ENCODE results near the gene IFI27. TPM values are rescaled to one million over a fixed set of nuclear protein-coding genes. Genes with fewer than 3 reads are reported as not detected.

The IFI27 gene
- total and polyA plus RNA-seq, 9 of the 15 experiments (the other 6 are each of a cell fraction or from before 2014, with no cell fraction given), result 0.19 to 3.4 (median 1.4) TPM; not detected in 1

DNA sequence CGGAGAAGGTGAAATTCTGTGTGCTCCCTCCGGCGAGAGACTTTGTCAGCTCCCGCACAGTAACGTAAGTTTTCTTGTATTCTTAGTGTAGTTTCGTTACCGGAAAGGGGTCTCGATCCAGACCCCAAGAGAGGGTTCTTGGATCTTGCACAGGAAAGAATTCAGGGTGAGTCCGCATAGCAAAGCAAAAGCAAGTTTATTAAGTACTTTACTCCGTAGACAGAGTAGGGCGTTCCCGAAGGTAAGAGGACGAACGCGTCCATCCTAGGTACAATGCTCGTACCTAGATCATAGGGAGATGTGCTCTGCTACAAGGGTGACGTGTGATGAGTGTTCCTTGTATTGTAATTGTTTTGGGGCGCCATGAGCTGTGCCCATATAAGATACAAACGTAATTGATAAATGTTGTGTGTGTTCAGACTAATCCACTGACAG lies 29.1 kb upstream of the IFI27 start (continued):
- TF ChIP-seq, protein P1, sequence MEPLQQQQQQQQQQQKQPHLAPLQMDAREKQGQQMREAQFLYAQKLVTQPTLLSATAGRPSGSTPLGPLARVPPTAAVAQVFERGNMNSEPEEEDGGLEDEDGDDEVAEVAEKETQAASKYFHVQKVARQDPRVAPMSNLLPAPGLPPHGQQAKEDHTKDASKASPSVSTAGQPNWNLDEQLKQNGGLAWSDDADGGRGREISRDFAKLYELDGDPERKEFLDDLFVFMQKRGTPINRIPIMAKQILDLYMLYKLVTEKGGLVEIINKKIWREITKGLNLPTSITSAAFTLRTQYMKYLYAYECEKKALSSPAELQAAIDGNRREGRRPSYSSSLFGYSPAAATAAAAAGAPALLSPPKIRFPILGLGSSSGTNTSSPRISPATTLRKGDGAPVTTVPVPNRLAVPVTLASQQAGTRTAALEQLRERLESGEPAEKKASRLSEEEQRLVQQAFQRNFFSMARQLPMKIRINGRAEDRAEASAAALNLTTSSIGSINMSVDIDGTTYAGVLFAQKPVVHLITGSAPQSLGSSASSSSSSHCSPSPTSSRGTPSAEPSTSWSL (CRISPR knock-in tag; IDR thresholded peaks at IDR 0.05; ENCODE audit: borderline replicate concordance), result no peak
- TF ChIP-seq, protein P2, sequence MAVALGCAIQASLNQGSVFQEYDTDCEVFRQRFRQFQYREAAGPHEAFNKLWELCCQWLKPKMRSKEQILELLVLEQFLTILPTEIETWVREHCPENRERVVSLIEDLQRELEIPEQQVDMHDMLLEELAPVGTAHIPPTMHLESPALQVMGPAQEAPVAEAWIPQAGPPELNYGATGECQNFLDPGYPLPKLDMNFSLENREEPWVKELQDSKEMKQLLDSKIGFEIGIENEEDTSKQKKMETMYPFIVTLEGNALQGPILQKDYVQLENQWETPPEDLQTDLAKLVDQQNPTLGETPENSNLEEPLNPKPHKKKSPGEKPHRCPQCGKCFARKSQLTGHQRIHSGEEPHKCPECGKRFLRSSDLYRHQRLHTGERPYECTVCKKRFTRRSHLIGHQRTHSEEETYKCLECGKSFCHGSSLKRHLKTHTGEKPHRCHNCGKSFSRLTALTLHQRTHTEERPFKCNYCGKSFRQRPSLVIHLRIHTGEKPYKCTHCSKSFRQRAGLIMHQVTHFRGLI (CRISPR knock-in tag; IDR thresholded peaks at IDR 0.05), result no peak
- TF ChIP-seq, protein P3, sequence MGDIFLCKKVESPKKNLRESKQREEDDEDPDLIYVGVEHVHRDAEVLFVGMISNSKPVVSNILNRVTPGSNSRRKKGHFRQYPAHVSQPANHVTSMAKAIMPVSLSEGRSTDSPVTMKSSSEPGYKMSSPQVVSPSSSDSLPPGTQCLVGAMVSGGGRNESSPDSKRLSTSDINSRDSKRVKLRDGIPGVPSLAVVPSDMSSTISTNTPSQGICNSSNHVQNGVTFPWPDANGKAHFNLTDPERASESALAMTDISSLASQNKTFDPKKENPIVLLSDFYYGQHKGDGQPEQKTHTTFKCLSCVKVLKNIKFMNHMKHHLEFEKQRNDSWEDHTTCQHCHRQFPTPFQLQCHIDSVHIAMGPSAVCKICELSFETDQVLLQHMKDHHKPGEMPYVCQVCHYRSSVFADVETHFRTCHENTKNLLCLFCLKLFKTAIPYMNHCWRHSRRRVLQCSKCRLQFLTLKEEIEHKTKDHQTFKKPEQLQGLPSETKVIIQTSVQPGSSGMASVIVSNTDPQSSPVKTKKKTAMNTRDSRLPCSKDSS (IDR thresholded peaks at IDR 0.05; ENCODE audit: low read depth, partially characterized antibody), result no peak
- TF ChIP-seq ERF (CRISPR knock-in tag; IDR thresholded peaks at IDR 0.05), result no peak
- no peak for TF ChIP-seq SMAD4 (CRISPR knock-in tag; conservative IDR thresholded peaks at IDR 0.05)
- no peak for TF ChIP-seq ZNF551 (CRISPR knock-in tag; IDR thresholded peaks at IDR 0.05)
- TF ChIP-seq NEUROD1 (IDR thresholded peaks at IDR 0.05; ENCODE audit: borderline replicate concordance, low read depth, low read length, partially characterized antibody), result no peak
- TF ChIP-seq SOX6 (IDR thresholded peaks at IDR 0.05), result no peak
- no peak for TF ChIP-seq L3MBTL2 (IDR thresholded peaks at IDR 0.05)
- 0 out of 2 replicates have a peak, but pooled peaks have one; percentile 20 for TF ChIP-seq ETV1 (tag; conservative IDR thresholded peaks at IDR 0.05; ENCODE audit: low read depth)
- TF ChIP-seq POU5F1 (IDR thresholded peaks at IDR 0.05; ENCODE audit: borderline replicate concordance, low read depth, low read length, partially characterized antibody), result no peak
- TF ChIP-seq NR2C2 (CRISPR knock-in tag; IDR thresholded peaks at IDR 0.05), result no peak
- TF ChIP-seq NR2C2 (tag; IDR thresholded peaks at IDR 0.05), result peak; percentile 18; the same call in 1 of the 2 replicates
- no peak for TF ChIP-seq ZNF134 (CRISPR knock-in tag; conservative IDR thresholded peaks at IDR 0.05)
- TF ChIP-seq MIER1 (IDR thresholded peaks at IDR 0.05; ENCODE audit: low read depth), result no peak
- no peak for TF ChIP-seq SMARCA4 (IDR thresholded peaks at IDR 0.05)
- TF ChIP-seq ILK (tag; IDR thresholded peaks at IDR 0.05; ENCODE audit: borderline replicate concordance, low read depth), result no peak
- peak; percentile 52 for TF ChIP-seq HNRNPLL (IDR thresholded peaks at IDR 0.05; ENCODE audit: low read depth, low read length, poor library complexity, severe bottlenecking)
- TF ChIP-seq, protein P4, sequence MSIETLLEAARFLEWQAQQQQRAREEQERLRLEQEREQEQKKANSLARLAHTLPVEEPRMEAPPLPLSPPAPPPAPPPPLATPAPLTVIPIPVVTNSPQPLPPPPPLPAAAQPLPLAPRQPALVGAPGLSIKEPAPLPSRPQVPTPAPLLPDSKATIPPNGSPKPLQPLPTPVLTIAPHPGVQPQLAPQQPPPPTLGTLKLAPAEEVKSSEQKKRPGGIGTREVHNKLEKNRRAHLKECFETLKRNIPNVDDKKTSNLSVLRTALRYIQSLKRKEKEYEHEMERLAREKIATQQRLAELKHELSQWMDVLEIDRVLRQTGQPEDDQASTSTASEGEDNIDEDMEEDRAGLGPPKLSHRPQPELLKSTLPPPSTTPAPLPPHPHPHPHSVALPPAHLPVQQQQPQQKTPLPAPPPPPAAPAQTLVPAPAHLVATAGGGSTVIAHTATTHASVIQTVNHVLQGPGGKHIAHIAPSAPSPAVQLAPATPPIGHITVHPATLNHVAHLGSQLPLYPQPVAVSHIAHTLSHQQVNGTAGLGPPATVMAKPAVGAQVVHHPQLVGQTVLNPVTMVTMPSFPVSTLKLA (conservative IDR thresholded peaks at IDR 0.05), result 0 out of 4 replicates have a peak, but pooled peaks of 1 of the 2 experiments have one; percentile 4
- TF ChIP-seq ZNF780A (CRISPR knock-in tag; IDR thresholded peaks at IDR 0.05), result no peak
